Endothelial cell of hepatic sinusoid (primary cell): ENCODE data around the gene OR2T1.
"Not testable (repeated sequence)": the region's sequence is repeated elsewhere in the genome, so short reads cannot be mapped to it uniquely, and the experiment has no call there.

Source experiments
- in situ Hi-C: cut with HindIII; loops from 2 replicates; pipeline ENCODE4 v1.10.0; 2017; ENCODE audit warnings: low sequenced_read_pairs

OR2T1 gene

GRCh38 chr1:248433811-248434415 is 31.1 kb downstream of the OR2T1 start:
- in situ Hi-C loops: not testable (repeated sequence)

DNA sequence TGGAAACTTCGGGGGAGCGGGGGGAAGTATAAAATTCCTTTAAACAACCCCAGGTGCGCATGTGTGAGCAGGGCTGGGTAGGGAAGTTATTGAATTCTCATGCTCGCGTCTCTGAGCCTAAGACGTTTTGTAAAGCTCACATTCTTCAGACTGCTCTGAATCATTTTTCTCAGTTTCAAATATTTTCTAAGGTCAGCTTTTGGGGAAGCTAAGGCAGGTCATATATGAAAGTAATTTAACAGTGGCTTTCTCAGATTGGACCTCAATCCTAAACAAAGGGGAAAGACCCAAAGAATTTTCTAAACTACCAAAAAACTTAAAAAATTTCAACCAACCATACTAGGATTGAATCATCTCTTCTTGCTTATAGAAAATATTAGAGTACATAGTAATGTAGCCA is 32.1 kb downstream of the OR2T1 start:
- in situ Hi-C loops: not testable (repeated sequence)

- in situ Hi-C loops: not testable (repeated sequence)
Measured at GRCh38 chr1:248436303-248436702, 33.5 kb downstream of the OR2T1 start.

DNA sequence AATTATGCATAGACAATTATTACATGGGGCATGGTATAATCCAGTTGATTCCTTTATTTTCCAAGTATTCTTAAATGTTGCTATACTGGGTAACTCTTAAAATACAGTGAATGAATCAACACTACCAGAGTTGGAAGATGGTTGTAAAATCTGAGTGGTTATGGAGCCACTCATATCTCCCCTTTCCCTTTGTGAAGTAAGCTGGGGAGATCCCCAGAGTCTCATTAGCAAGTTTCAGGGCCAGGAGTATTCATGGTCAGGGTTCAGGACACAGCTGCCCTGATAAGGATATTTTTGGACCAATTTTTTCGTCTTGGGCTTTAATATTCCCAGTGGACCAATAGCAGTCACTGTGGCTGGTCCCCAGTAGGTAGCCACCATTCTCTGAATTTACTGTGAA is 35.8 kb downstream of the OR2T1 start:
- in situ Hi-C loops: not testable (repeated sequence)

DNA sequence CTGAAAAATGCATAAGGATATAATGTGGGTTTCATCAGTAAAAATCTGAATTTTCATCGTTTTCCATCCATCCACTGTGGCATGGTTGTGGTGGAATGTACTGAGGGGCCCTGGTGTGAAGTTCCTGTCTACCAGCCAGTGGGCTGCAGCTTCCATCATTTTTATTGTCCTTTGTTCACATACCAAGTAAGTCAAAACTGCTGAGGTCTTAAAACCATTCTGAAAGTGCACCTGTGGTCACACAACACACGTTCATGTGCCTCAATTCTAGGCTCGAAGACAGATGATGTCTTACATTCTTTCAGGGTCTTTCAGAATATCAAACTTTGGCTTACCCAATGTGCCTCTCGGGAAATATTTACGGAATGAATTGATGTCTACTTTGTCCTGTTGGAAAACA is 36.4 kb downstream of the OR2T1 start:
- in situ Hi-C loops: not testable (repeated sequence)

DNA sequence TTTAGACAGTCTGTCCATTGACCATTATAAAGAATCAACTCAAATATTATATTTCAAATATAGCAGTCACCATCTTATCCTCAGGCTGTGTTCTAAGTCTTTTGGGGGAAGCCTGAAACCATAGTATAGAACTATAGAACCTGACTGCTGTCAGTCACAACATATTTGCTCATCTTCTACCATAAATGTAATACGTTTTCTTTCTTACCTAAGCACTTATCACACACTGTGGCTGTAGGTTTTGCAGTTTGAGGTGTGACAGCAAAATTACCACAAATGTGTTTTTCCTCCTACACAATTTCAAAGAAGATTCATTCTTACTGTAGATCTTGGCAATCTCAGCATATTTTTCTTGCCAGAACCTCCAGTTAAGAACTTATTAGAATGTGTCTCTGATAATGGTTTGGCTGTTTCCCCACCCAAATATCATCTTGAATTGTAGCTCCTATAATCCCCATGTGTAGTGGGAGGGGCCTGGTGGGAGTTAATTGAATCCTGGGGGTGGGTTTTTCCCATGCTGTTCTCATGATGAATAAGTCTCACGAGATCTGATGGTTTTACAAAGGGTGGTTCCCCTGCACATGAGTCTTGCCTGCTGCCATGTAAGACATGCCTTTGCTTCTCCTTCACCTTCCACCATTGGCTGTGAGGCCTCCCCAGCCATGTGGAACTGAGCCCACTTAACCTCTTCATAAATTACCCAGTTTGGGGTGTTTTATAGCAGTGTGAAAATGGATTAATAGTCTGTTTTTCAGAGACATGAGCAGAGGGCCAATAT is 39.8 kb downstream of the OR2T1 start:
- in situ Hi-C loops: not testable (repeated sequence)

- in situ Hi-C loops: not testable (repeated sequence)
Measured at GRCh38 chr1:248444603-248445002, 41.8 kb downstream of the OR2T1 start.

GRCh38 chr1:248445399-248445798 is 42.6 kb downstream of the OR2T1 start, which contains the start of gene OR2T2:
OR2T2 (plus strand) TSS chr1:248445637; CDS start chr1:248452798, 7,161 bp downstream.
- in situ Hi-C loops: not testable (repeated sequence)

- in situ Hi-C loops: not testable (repeated sequence)
Measured at GRCh38 chr1:248448409-248449074, 45.7 kb downstream of the OR2T1 start.

DNA sequence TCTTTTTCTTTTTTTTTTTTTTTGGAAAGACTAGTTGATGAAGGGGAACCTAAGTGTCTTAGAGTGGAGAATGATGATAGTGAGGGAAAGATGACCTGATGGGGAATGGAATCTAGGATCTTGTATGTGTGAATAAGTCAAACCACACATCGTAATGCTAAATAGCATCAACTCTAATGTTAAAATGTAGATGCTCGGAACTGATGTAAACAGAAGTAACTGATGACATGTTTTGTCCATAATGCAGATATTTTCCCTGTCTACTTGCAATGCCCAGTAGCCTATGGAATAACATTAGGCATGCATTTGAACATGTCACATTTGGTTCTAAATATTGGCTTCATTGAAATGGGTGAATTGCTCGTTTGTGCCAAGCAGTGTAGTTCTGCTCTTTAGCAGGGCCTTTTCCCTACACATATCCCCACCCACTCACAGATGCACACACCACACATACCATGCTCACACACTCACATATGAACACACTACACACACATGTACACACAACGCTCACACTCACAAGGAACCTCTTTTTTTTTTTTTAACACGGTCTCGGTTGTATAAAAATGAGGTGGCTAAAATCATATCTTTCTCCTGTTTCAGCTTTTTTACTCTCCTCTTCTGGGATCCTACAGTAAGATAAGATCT is 47.1 kb downstream of the OR2T1 start:
- in situ Hi-C loops: not testable (repeated sequence)

GRCh38 chr1:248450466-248451145 is 47.8 kb downstream of the OR2T1 start:
- in situ Hi-C loops: not testable (repeated sequence)

DNA sequence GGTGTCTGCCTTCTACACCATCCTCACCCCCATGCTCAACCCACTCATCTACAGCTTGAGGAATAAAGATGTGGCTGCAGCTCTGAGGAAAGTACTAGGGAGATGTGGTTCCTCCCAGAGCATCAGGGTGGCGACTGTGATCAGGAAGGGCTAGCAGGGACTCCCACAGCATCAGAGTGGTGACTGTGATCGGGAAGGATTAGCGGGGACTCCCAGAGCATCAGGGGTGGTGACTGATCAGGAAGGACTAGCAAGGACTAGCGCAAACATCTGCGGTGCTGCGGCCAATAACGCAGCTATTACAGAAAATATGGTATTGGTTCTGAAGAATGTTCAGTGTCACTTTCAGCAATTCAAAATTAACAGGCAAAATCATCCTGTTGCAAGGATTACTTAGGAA is 50.8 kb downstream of the OR2T1 start:
- in situ Hi-C loops: not testable (repeated sequence)

GRCh38 chr1:248455045-248455444 is 52.2 kb downstream of the OR2T1 start:
- in situ Hi-C loops: not testable (repeated sequence)

DNA sequence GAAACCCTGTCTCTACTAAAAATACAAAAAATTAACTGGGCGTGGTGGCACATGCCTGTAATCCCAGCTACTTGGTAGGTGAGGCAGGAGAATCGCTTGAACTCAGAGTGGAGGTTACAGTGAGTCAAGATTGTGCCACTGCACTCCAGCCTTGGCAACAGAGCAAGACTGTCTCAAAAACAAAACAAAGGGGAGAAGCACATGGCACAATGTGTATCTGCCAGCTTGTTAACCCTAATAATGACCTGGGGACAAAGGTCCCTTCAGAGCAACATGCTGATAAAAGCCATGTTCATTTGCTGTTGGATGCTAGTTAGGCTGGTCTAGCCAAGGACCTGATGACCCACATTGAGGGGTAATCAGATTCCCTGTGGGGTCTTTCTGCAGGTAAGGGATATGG is 53.8 kb downstream of the OR2T1 start:
- in situ Hi-C loops: not testable (repeated sequence)
